Activated CD8-positive, alpha-beta T cell treated with anti-CD3 and anti-CD28 coated beads for 36 hours (primary cell): Measurements from ENCODE around the gene ZNF541. TPM values are rescaled to one million over a fixed set of nuclear protein-coding genes. Genes with fewer than 3 reads are reported as not detected.

ENCODE experiments used
- ATAC-seq: fragments of 200-7000 bp; cut with Tn5 transposase; one replicate; pipeline ENCODE4 v1.10.0; 2021; ENCODE audit warnings: mild to moderate bottlenecking, moderate library complexity
- CTCF ChIA-PET: fragments of 350-600 bp; sonication (Branson Sonifier 250); formaldehyde crosslinking; loops from one replicate; lab custom pipeline; 2021; ENCODE audit warnings: antibody characterized with exemption; lab: Charles Lee
- POLR2A ChIA-PET: fragments of 350-600 bp; sonication (Branson Sonifier 250); formaldehyde crosslinking; loops from one replicate; lab custom pipeline; 2021; ENCODE audit warnings: antibody characterized with exemption; lab: Charles Lee
- DNase-seq: peaks from one replicate; pipeline ENCODE4 v3.0.0-alpha.2; 2020
- H3K27ac Mint-ChIP-seq: one replicate; pipeline ENCODE4 v1.8.0; 2021; ENCODE audit warnings: mild to moderate bottlenecking, mixed read lengths
- H3K27me3 Mint-ChIP-seq: one replicate; pipeline ENCODE4 v1.8.0; 2021; ENCODE audit warnings: mixed read lengths
- H3K36me3 Mint-ChIP-seq: one replicate; pipeline ENCODE4 v1.8.0; 2021; ENCODE audit warnings: low read depth, mixed read lengths
- H3K4me1 Mint-ChIP-seq: one replicate; pipeline ENCODE4 v1.8.0; 2021; ENCODE audit warnings: low read depth, mixed read lengths
- H3K4me3 Mint-ChIP-seq: one replicate; pipeline ENCODE4 v1.8.0; 2021; ENCODE audit warnings: mild to moderate bottlenecking, moderate library complexity, mixed read lengths
- H3K9me3 Mint-ChIP-seq: one replicate; pipeline ENCODE4 v1.8.0; 2021; ENCODE audit warnings: mixed read lengths
- intact Hi-C: fragments of 100-400 bp; cut with micrococcal nuclease; formaldehyde crosslinking; loops from one replicate; pipeline ENCODE4 v1.10.0; 2022
- total RNA-seq, 2 experiments: library from RNA; stranded (reverse); gene quantifications; one replicate each; pipeline ENCODE4 v1.2.3, GENCODE V29; 2021
- TF ChIP-seq, protein P1 (sequence below): fragments of 200-600 bp; IDR thresholded peaks from one replicate; pipeline ENCODE4 v1.8.0; 2022; ENCODE audit warnings: antibody characterized with exemption, mild to moderate bottlenecking

ZNF541 gene
- total RNA-seq, 2 experiments from 2014 or later, result 0.29 to 0.41 TPM

DNA sequence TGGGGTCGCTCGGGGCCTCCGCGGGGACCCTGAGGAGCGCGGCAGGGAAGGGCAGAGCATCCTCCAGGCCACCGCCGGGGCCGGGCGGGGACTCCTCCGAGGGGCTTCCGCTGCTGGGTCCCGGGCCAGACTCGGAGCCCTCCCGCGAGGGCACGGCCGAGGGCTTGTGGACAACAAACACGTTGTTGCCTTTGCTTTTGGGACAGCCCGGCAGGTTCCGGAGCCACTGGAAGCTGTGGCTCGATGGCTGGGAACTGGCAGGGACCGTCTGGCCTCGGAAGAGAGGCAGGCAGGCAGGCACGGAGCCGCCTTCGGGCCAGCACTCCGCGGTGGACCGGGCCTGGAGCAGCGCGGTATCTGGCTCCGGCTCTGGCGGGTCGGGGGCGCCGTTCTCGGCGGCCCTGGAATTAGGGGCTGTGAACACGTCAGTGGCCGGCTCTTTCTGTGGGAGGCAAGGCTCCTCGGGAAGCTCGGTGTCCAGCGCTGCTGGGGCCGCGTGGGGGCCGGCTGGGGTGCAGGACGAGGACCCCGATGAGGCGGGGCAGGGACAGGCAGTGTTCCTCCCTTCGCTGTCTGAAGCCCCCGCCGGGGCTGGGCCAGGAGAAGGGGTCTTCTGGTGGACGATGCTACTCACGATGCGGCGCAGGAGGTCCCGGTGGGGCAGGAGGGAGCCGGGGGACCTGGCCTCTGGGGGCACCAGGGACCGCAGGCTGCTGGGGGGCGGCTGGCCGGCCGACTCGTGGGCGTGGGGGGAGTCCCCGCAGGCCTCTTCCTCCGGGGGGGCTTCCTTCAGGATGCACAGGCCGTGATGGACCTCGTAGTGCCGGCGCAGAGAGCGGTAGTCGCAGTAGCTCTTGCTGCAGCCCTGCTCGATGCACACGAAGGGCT lies 27.6 kb downstream of the ZNF541 start:
- Mint-ChIP-seq H3K4me1 (peaks cover 18% of the 10 kb centered on the region), H3K9me3 (no peaks in the 10 kb centered on the region), H3K4me3 (no peak overlapping the region), H3K27me3 (peaks cover 6% of the 10 kb centered on the region), H3K27ac (no peak overlapping the region), H3K36me3 (no peaks in the 10 kb centered on the region)
- CTCF ChIA-PET, result interaction anchor here (1.2 kb wide), 1 partner anchor 12 kb away, joined by 3 read pairs; no protein-coding TSS in a partner anchor
- no peak for ATAC-seq
- TF ChIP-seq, protein P1, sequence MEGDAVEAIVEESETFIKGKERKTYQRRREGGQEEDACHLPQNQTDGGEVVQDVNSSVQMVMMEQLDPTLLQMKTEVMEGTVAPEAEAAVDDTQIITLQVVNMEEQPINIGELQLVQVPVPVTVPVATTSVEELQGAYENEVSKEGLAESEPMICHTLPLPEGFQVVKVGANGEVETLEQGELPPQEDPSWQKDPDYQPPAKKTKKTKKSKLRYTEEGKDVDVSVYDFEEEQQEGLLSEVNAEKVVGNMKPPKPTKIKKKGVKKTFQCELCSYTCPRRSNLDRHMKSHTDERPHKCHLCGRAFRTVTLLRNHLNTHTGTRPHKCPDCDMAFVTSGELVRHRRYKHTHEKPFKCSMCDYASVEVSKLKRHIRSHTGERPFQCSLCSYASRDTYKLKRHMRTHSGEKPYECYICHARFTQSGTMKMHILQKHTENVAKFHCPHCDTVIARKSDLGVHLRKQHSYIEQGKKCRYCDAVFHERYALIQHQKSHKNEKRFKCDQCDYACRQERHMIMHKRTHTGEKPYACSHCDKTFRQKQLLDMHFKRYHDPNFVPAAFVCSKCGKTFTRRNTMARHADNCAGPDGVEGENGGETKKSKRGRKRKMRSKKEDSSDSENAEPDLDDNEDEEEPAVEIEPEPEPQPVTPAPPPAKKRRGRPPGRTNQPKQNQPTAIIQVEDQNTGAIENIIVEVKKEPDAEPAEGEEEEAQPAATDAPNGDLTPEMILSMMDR, result no peak
- POLR2A ChIA-PET, result no interaction called here
- intact Hi-C loops, result no loop called here
- no peak for DNase-seq

DNA sequence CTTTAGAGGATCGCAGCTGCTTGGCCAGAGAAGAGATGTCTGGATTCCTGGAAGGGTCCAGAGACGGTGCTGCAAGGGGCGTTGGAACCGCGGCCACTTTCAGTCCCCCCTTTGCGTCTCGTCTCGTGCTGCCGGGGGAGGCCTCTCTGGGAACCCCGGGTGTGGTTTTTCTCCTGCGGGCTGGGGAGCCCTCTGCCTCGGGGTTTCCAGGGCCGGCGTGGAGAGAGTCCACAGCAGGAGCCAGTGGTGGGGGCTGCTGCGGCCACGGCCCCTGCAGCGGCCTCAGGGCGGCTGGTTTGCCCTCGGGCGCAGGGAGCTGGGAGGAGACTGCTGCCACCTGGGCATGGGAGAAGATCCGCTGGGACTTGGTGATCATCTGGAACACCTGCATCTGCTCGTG lies 28.5 kb downstream of the ZNF541 start:
- no peak overlapping the region for H3K4me3 Mint-ChIP-seq
- peaks cover 21% of the 10 kb centered on the region for H3K4me1 Mint-ChIP-seq
- DNase-seq, result no peak
- POLR2A ChIA-PET, result no interaction called here
- no peaks in the 10 kb centered on the region for H3K9me3 Mint-ChIP-seq
- H3K27ac Mint-ChIP-seq, result no peak overlapping the region
- CTCF ChIA-PET, result interaction anchor here (1.2 kb wide), 1 partner anchor 13 kb away, joined by 3 read pairs; no protein-coding TSS in a partner anchor
- no peak for ATAC-seq
- intact Hi-C loops, result no loop called here
- H3K27me3 Mint-ChIP-seq, result peaks cover 6% of the 10 kb centered on the region
- H3K36me3 Mint-ChIP-seq, result no peaks in the 10 kb centered on the region
- TF ChIP-seq, protein P1, result no peak

DNA sequence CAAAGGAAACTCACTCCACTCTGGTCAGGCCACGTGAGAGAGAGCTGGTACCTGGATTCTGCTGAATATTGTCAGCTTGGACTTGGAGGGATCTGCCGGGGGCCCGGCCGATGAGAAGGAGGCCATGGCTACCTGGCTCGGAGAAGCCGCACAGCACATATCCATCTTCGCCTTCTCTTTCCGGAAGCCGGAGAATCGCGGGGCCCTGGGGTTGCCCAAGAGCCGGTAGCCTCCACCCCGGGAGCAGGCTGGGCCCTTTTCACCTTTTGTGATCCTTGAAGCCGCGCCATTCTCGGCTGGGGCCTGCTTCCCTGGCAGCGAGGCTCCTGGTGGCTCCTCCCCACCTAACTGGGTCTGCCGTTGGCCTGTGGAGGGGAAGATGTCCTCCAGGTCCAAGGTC lies 28.9 kb downstream of the ZNF541 start:
- ChIA-PET CTCF (interaction anchor here (1.1 to 1.6 kb wide), 2 partner anchors 15 to 29 kb away, joined by 3 to 6 read pairs; partner anchors contain the start of gene NAPA), POLR2A (no interaction called here)
- peaks cover 6% of the 10 kb centered on the region for H3K27me3 Mint-ChIP-seq
- H3K4me3 Mint-ChIP-seq, result no peak overlapping the region
- H3K36me3 Mint-ChIP-seq, result no peaks in the 10 kb centered on the region
- no peak overlapping the region for H3K27ac Mint-ChIP-seq
- TF ChIP-seq, protein P1, result no peak
- no peaks in the 10 kb centered on the region for H3K9me3 Mint-ChIP-seq
- DNase-seq (no peak), ATAC-seq (no peak)
- H3K4me1 Mint-ChIP-seq, result peaks cover 21% of the 10 kb centered on the region
- intact Hi-C loops, result no loop called here

DNA sequence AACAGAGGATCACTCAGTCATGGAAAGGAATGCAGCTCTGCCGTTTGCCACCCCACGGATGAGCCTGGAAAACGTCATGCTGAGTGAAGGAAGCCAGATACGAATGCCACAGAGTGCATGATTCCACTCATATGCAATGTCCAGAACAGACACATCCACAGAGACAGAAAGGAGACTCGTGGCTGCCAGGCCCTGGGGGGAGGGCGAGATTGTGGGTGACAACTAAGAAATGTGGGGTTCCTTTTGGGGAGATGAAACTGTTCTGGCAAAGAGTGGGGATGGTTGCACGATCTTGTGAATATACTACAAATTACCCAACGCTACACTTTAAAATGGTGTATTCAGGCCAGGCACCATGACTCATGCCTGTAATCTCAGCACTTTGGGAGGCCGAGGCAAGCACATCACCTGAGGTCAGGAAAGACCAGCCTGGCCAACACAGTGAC lies 30.9 kb downstream of the ZNF541 start:
- DNase-seq (no peak), ATAC-seq (no peak)
- Mint-ChIP-seq H3K4me1 (peaks cover 19% of the 10 kb centered on the region), H3K4me3 (peak overlapping the region; percentile 3), H3K9me3 (no peaks in the 10 kb centered on the region), H3K36me3 (no peaks in the 10 kb centered on the region), H3K27me3 (peaks cover 6% of the 10 kb centered on the region), H3K27ac (peak overlapping the region; percentile 81)
- POLR2A ChIA-PET, result no interaction called here
- CTCF ChIA-PET, result no interaction called here
- intact Hi-C loops, result no loop called here
- TF ChIP-seq, protein P1, result no peak

GRCh38 chr19:47541518-47541917 lies 31.4 kb downstream of the ZNF541 start:
- DNase-seq, result peak; percentile 69
- ChIA-PET POLR2A (no interaction called here), CTCF (no interaction called here)
- no peaks in the 10 kb centered on the region for H3K36me3 Mint-ChIP-seq
- intact Hi-C loops, result no loop called here
- H3K27ac Mint-ChIP-seq, result peak overlapping the region; percentile 81
- peaks cover 6% of the 10 kb centered on the region for H3K27me3 Mint-ChIP-seq
- H3K9me3 Mint-ChIP-seq, result no peaks in the 10 kb centered on the region
- ATAC-seq, result peak; percentile 88
- H3K4me3 Mint-ChIP-seq, result peak overlapping the region; percentile 3
- TF ChIP-seq, protein P1, result no peak
- H3K4me1 Mint-ChIP-seq, result peaks cover 19% of the 10 kb centered on the region
